GM12801 (cell line): Measurements from ENCODE around the gene ZNF865.

Experiments
- CTCF ChIP-seq: IDR thresholded peaks from one replicate; pipeline ENCODE4 v1.5.1; 2011; ENCODE audit warnings: control low read depth; ENCODE audit not compliant: insufficient read length; ENCODE audit errors: extremely low read depth

Gene ZNF865

GRCh38 chr19:55614711-55615542, 9.5 kb downstream of the ZNF865 start:
- TF ChIP-seq CTCF = no peak

- no peak for TF ChIP-seq CTCF
Measured at GRCh38 chr19:55615543-55616394, 10.3 kb downstream of the ZNF865 start.

GRCh38 chr19:55616395-55616875, 11.0 kb downstream of the ZNF865 start:
- TF ChIP-seq CTCF = no peak

DNA sequence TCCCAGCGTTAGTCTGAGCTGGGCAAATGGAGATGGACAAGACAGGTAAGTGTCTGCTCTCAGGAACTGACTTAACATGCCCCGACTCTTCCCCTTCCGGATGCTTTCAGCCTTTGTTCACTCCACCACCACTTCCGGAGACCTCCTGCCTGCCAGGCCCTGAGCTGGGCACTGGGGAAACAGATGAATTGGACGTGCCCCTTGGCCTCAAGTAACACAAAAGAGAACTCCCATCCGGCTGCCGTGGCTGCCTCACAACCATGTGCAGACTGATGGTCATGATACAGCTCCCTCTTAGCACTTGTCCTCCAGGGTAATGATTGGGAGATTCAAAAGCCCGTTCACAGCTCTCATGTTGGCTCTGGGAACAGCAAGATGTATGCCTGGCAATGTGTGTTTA, 12.0 kb downstream of the ZNF865 start:
- TF ChIP-seq CTCF = no peak

DNA sequence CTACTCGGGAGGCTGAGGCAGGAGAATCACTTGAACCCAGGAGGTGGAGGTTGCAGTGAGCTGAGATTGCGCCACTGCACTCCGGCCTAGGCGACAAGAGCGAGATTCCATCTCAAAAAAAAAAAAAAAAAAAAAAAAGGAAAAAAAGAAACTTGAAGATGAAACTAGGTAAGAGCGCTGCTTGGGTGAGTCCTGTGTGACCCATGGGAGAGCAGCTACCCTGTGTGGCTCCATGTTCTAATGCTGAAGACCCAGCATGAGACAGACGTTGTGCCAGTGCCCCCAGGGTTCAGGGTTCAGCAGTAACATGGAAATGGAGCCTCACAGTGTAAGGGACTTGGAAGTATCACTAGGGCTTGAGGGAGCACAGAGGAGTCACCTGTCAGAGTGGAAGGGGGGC, 13.0 kb downstream of the ZNF865 start:
- no peak for TF ChIP-seq CTCF

DNA sequence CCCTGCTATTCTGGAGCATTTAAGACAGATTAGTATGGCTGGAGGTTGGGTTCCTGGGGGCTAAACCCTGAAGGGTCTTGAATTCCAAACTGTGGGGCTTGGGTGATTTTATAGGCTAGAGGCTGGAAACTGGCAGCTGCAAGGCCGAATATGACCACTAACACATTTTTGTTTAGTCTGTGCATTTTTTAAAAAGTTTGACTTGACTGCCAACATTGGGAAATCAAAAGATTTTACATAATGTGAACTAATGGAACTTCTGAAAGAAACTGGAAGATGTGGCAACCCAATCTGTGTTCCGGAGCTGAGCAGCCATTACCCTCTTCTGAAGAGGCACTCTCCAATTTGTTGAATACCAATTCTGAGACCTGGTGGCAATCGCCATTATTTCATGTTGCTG, 13.8 kb downstream of the ZNF865 start:
- no peak for TF ChIP-seq CTCF

GRCh38 chr19:55620410-55621204, 15.2 kb downstream of the ZNF865 start:
- TF ChIP-seq CTCF = no peak
